Right lobe of liver (tissue), 4 donors: ENCODE results near the gene EIF2D.

Experiments used
- POLR2A ChIP-seq: fragments of 450-650 bp; IDR thresholded peaks from one replicate; pipeline ENCODE4 v1.6.1; 2017; ENCODE audit warnings: antibody characterized with exemption, mild to moderate bottlenecking
- TF ChIP-seq, protein P1 (sequence below), 4 donors: fragments of 200-600 bp in 3 of 4; fragments of 450-650 bp in 1 of 4; IDR thresholded peaks; one replicate each; pipeline versions ENCODE4 v1.5.1 to v1.8.0; 2016 to 2022; ENCODE audit warnings: antibody characterized with exemption in 4 of 4, mild to moderate bottlenecking in 2 of 4
- donor health status: DM: no; HTN: no; CAD: no.
- donor health status: DM: no; HTN: no; CAD: no.
- donor health status: DM: no; HTN: yes; CAD: no.

GRCh38 chr1:206633708-206634121 lies 21.4 kb upstream of the EIF2D start:
- TF ChIP-seq, protein P1, sequence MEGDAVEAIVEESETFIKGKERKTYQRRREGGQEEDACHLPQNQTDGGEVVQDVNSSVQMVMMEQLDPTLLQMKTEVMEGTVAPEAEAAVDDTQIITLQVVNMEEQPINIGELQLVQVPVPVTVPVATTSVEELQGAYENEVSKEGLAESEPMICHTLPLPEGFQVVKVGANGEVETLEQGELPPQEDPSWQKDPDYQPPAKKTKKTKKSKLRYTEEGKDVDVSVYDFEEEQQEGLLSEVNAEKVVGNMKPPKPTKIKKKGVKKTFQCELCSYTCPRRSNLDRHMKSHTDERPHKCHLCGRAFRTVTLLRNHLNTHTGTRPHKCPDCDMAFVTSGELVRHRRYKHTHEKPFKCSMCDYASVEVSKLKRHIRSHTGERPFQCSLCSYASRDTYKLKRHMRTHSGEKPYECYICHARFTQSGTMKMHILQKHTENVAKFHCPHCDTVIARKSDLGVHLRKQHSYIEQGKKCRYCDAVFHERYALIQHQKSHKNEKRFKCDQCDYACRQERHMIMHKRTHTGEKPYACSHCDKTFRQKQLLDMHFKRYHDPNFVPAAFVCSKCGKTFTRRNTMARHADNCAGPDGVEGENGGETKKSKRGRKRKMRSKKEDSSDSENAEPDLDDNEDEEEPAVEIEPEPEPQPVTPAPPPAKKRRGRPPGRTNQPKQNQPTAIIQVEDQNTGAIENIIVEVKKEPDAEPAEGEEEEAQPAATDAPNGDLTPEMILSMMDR (IDR thresholded peaks at IDR 0.05): no peak
- no peak for TF ChIP-seq POLR2A
